WTC11 (cell line): Measurements from ENCODE around the gene MED9. TPM values are rescaled to one million over a fixed set of nuclear protein-coding genes. Genes with fewer than 3 reads are reported as not detected.

Source experiments
- ATAC-seq: fragments of 200-7000 bp; cut with Tn5 transposase; 2 replicates; pipeline ENCODE4 v1.10.0; 2021; ENCODE audit warnings: mild to moderate bottlenecking, moderate library complexity
- CTCF ChIA-PET: fragments of 300-600 bp; sonication (Branson Sonifier 250); formaldehyde crosslinking; loops from one replicate; lab custom pipeline; 2021; ENCODE audit warnings: antibody characterized with exemption; lab: Charles Lee
- POLR2A ChIA-PET: fragments of 350-600 bp; sonication (Branson Sonifier 250); formaldehyde crosslinking; loops from one replicate; lab custom pipeline; 2021; ENCODE audit warnings: antibody characterized with exemption; lab: Charles Lee
- DNase-seq: peaks from one replicate; pipeline ENCODE4 v3.0.0; 2021; ENCODE audit warnings: low spot score
- H3K27ac Mint-ChIP-seq: 2 replicates; pipeline ENCODE4 v1.8.0; 2021; ENCODE audit warnings: mixed read lengths
- H3K27me3 Mint-ChIP-seq: 2 replicates; pipeline ENCODE4 v1.8.0; 2021; ENCODE audit warnings: low read depth, mild to moderate bottlenecking, moderate library complexity, mixed read lengths
- H3K36me3 Mint-ChIP-seq: 2 replicates; pipeline ENCODE4 v1.8.0; 2021; ENCODE audit warnings: mixed read lengths
- H3K4me1 Mint-ChIP-seq: 2 replicates; pipeline ENCODE4 v1.8.0; 2022; ENCODE audit warnings: mixed read lengths
- H3K4me3 Mint-ChIP-seq: 2 replicates; pipeline ENCODE4 v1.8.0; 2021; ENCODE audit warnings: mild to moderate bottlenecking, moderate library complexity, mixed read lengths
- H3K9me3 Mint-ChIP-seq: 2 replicates; pipeline ENCODE4 v1.8.0; 2021; ENCODE audit warnings: mixed read lengths
- ATF1 ChIP-seq: sonication (generic); formaldehyde crosslinking; IDR thresholded peaks from 2 replicates; pipeline ENCODE4 v1.8.1; 2023; ENCODE audit warnings: mild to moderate bottlenecking, moderate library complexity, missing genetic modification reagents
- E2F4 ChIP-seq: sonication (generic); formaldehyde crosslinking; IDR thresholded peaks from 2 replicates; pipeline ENCODE4 v1.8.1; 2022; ENCODE audit warnings: low read depth, mild to moderate bottlenecking, moderate library complexity, missing genetic modification reagents, borderline replicate concordance
- E2F5 ChIP-seq: sonication (generic); formaldehyde crosslinking; IDR thresholded peaks from 2 replicates; pipeline ENCODE4 v1.8.1; 2022; ENCODE audit warnings: mild to moderate bottlenecking, moderate library complexity, missing genetic modification reagents
- ERG ChIP-seq: fragments of 250-450 bp; sonication (Bioruptor Pico); IDR thresholded peaks from 2 replicates; pipeline ENCODE4 v1.8.0; 2021; ENCODE audit warnings: mild to moderate bottlenecking
- HMGA2 ChIP-seq: fragments of 250-450 bp; sonication (Bioruptor Pico); IDR thresholded peaks from 2 replicates; pipeline ENCODE4 v1.4.0; 2021; ENCODE audit warnings: mild to moderate bottlenecking, moderate library complexity
- JUN ChIP-seq: sonication (generic); formaldehyde crosslinking; IDR thresholded peaks from 2 replicates; pipeline ENCODE4 v1.8.0; 2023; ENCODE audit warnings: mild to moderate bottlenecking, missing genetic modification reagents
- MAX ChIP-seq: sonication (generic); formaldehyde crosslinking; IDR thresholded peaks from 2 replicates; pipeline ENCODE4 v1.8.0; 2022; ENCODE audit warnings: mild to moderate bottlenecking, missing genetic modification reagents
- NFE2L1 ChIP-seq: sonication (generic); formaldehyde crosslinking; IDR thresholded peaks from 2 replicates; pipeline ENCODE4 v1.8.1; 2023; ENCODE audit warnings: missing genetic modification reagents
- RORB ChIP-seq: fragments of 250-450 bp; sonication (Bioruptor Pico); IDR thresholded peaks from 2 replicates; pipeline ENCODE4 v1.9.0; 2021; ENCODE audit warnings: mild to moderate bottlenecking
- TEAD4 ChIP-seq: sonication (generic); formaldehyde crosslinking; IDR thresholded peaks from 2 replicates; pipeline ENCODE4 v1.8.0; 2022; ENCODE audit warnings: mild to moderate bottlenecking, missing genetic modification reagents
- ZNF317 ChIP-seq: sonication (generic); formaldehyde crosslinking; IDR thresholded peaks from 2 replicates; pipeline ENCODE4 v1.8.1; 2023; ENCODE audit warnings: low read depth, mild to moderate bottlenecking, moderate library complexity, missing genetic modification reagents, borderline replicate concordance
- total RNA-seq: library from RNA; stranded (reverse); gene quantifications from 3 replicates; pipeline ENCODE4 v1.2.3, GENCODE V29; 2021
- TF ChIP-seq, protein P1 (sequence below): sonication (generic); formaldehyde crosslinking; IDR thresholded peaks from 2 replicates; pipeline ENCODE4 v1.8.0; 2023; ENCODE audit warnings: missing genetic modification reagents, mild to moderate bottlenecking, borderline replicate concordance
- TF ChIP-seq, protein P2 (sequence below): sonication (generic); formaldehyde crosslinking; IDR thresholded peaks from 2 replicates; pipeline ENCODE4 v1.8.0; 2022; ENCODE audit warnings: mild to moderate bottlenecking, missing genetic modification reagents

Gene MED9
- total RNA-seq, 1 experiment from 2014 or later, result 21.1 TPM

- DNase-seq, result no peak
- ChIA-PET CTCF (interaction anchor here (0.5 to 4.6 kb wide), 8 partner anchors 10 to 144 kb away, joined by 3 to 42 read pairs (median 4); partner anchors contain the start of gene RASD1), POLR2A (no interaction called here)
- Mint-ChIP-seq H3K36me3 (no peaks in the 10 kb centered on the region), H3K27me3 (no peaks in the 10 kb centered on the region), H3K4me3 (no peak overlapping the region), H3K9me3 (no peaks in the 10 kb centered on the region), H3K27ac (no peak overlapping the region; the same call in 1 of the 2 replicates), H3K4me1 (peaks cover 21% of the 10 kb centered on the region)
- ATAC-seq, result no peak
- TF ChIP-seq E2F5 (CRISPR knock-in tag), result no peak
- no peak for TF ChIP-seq TEAD4 (CRISPR knock-in tag)
- no peak for TF ChIP-seq ERG (CRISPR knock-in tag)
- TF ChIP-seq, protein P1, sequence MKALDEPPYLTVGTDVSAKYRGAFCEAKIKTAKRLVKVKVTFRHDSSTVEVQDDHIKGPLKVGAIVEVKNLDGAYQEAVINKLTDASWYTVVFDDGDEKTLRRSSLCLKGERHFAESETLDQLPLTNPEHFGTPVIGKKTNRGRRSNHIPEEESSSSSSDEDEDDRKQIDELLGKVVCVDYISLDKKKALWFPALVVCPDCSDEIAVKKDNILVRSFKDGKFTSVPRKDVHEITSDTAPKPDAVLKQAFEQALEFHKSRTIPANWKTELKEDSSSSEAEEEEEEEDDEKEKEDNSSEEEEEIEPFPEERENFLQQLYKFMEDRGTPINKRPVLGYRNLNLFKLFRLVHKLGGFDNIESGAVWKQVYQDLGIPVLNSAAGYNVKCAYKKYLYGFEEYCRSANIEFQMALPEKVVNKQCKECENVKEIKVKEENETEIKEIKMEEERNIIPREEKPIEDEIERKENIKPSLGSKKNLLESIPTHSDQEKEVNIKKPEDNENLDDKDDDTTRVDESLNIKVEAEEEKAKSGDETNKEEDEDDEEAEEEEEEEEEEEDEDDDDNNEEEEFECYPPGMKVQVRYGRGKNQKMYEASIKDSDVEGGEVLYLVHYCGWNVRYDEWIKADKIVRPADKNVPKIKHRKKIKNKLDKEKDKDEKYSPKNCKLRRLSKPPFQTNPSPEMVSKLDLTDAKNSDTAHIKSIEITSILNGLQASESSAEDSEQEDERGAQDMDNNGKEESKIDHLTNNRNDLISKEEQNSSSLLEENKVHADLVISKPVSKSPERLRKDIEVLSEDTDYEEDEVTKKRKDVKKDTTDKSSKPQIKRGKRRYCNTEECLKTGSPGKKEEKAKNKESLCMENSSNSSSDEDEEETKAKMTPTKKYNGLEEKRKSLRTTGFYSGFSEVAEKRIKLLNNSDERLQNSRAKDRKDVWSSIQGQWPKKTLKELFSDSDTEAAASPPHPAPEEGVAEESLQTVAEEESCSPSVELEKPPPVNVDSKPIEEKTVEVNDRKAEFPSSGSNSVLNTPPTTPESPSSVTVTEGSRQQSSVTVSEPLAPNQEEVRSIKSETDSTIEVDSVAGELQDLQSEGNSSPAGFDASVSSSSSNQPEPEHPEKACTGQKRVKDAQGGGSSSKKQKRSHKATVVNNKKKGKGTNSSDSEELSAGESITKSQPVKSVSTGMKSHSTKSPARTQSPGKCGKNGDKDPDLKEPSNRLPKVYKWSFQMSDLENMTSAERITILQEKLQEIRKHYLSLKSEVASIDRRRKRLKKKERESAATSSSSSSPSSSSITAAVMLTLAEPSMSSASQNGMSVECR (CRISPR knock-in tag), result no peak
- TF ChIP-seq JUN, result no peak
- no peak for TF ChIP-seq ZNF317 (CRISPR knock-in tag)
- TF ChIP-seq RORB, result no peak
- TF ChIP-seq, protein P2, sequence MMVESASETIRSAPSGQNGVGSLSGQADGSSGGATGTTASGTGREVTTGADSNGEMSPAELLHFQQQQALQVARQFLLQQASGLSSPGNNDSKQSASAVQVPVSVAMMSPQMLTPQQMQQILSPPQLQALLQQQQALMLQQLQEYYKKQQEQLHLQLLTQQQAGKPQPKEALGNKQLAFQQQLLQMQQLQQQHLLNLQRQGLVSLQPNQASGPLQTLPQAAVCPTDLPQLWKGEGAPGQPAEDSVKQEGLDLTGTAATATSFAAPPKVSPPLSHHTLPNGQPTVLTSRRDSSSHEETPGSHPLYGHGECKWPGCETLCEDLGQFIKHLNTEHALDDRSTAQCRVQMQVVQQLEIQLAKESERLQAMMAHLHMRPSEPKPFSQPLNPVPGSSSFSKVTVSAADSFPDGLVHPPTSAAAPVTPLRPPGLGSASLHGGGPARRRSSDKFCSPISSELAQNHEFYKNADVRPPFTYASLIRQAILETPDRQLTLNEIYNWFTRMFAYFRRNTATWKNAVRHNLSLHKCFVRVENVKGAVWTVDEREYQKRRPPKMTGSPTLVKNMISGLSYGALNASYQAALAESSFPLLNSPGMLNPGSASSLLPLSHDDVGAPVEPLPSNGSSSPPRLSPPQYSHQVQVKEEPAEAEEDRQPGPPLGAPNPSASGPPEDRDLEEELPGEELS (CRISPR knock-in tag), result no peak
- TF ChIP-seq ATF1 (CRISPR knock-in tag), result no peak
- no peak for TF ChIP-seq NFE2L1 (CRISPR knock-in tag)
Observed at GRCh38 chr17:17511293-17511741, 34.5 kb downstream of the MED9 start.

DNA sequence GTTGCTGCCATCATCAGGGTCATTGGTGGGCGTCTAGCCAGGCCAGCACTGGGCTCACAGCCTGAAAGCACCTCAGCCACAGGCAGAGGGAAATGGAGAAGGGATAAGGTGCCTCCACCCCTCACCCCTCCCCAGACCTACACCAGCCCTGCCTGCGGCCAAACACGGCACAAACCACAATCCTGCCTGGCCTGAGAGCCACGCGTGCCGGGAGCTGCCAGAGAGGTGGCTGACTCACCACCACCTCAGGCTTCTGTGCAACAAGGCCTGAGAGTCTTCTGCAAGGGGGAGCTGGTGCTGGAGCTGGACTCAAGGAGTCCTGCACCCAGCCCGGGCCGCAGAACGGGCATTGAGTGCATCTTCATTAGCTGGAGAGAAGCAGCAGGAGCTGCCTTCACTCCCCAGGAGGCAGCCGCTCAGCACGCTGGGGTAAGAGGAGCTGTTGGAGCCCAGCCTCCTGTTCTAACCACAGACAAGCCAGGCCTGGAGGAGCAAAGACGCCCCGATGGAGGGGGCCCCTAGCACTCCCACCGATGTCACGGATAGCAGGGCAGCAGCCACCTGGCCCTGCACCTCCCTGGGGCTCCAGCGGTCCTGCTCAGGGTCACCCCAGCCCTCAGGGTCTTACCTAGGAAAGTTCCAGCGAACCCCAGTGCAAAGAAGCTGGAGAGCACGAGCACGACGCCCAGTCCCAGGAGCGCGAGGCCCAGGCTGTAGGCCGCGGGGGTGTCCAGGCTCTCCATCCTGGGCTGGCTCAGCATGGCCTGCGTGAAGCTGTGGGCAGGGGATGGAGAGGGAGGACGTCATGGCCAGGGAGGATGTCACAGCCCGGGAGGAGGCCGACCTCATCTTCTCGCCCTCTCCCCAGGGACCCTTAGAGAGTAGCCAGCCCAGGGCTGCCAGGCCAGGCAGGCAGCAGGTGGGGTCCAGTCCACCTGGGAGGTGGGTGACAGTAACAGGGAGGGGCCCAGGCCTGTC lies 35.4 kb downstream of the MED9 start:
- peaks cover 25% of the 10 kb centered on the region for H3K4me1 Mint-ChIP-seq
- TF ChIP-seq HMGA2 (CRISPR knock-in tag) (no peak), MAX (no peak), E2F4 (CRISPR knock-in tag) (no peak), ZNF317 (CRISPR knock-in tag) (no peak)
- no peak overlapping the region for H3K4me3 Mint-ChIP-seq
- no peaks in the 10 kb centered on the region for H3K9me3 Mint-ChIP-seq
- no peaks in the 10 kb centered on the region for H3K36me3 Mint-ChIP-seq
- ChIA-PET CTCF (interaction anchor here (0.5 to 4.6 kb wide), 6 partner anchors 11 to 101 kb away, joined by 3 to 42 read pairs (median 6); partner anchors contain the start of gene RASD1), POLR2A (no interaction called here)
- DNase-seq (no peak), ATAC-seq (no peak)
- no peaks in the 10 kb centered on the region for H3K27me3 Mint-ChIP-seq
- no peak overlapping the region for H3K27ac Mint-ChIP-seq
